Activated CD4-positive, alpha-beta T cell treated with anti-CD3 and anti-CD28 coated beads for 24 hours (primary cell): Measurements from ENCODE around the gene KCNMB2.
"Not testable (repeated sequence)": the region's sequence is repeated elsewhere in the genome, so short reads cannot be mapped to it uniquely, and the experiment has no call there.

Source experiments
- DNase-seq, 2 donors: peaks; one replicate each; pipeline ENCODE4 v3.0.0-alpha.2; 2020; ENCODE audit warnings: low read depth in 2 of 2

Gene KCNMB2

DNA sequence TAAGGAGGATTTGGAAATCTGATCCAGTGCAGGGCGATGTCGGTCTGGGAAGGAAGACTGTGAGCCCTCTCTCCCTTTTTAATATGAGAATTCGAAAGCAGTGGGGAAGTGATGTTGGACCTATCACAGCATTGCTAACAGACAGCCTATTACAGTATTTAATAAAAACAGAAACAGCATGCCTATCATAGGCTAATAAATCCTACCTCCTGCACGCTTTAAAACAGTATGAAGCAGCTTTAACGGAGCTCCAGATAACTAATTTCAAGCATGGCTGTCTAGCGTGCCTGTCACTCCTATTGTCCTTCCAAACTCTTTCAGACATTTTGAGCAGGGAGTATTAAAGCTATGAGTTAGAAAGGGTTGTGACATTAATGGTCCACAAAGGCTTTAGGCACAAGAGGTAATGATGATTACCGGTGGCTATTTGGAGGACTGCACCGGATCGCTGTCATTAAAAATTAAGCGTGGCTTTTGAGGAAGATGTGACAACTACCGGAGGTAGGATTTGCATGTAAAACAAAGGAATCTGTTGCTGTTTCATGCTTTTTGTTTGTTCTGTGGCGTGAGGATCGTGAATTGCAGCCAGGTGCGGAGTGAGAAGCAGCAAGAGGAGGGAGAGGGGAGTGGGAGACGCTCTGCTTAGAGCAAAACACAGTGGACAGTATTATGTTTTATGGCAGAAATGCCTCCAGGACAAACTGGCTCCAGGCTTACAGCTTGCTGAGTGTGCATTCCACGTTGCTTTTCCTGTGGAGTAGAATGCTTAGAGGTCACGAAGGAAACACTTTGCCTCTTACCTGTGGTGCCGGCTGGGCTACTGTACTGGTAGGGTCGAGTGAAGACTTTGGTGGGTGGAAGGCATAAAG lies at the start of gene KCNMB2:
Gene KCNMB2, plus strand, starts transcription at position 226 of the 869 bp plus-strand sequence.
- no peak for DNase-seq

DNA sequence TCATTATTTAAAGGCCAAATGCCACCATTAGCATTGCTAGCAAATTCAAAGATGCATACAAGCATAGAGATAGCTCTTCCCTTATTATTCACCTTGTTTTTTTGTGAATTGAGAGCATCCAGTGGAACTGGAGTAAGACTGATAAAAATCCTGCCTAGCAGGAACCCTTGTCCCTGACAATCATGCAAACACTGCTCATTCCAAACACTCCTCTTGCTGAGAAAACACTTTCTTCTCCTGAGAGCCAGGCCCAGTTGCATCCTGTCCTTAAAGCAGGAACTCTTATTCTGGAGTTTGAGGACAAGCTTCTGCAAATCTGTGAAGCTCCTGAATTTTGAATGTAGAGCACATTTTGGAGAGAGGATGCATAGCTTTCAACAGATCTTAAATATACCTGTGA lies 49.3 kb upstream of the KCNMB2 start:
- no peak for DNase-seq

DNA sequence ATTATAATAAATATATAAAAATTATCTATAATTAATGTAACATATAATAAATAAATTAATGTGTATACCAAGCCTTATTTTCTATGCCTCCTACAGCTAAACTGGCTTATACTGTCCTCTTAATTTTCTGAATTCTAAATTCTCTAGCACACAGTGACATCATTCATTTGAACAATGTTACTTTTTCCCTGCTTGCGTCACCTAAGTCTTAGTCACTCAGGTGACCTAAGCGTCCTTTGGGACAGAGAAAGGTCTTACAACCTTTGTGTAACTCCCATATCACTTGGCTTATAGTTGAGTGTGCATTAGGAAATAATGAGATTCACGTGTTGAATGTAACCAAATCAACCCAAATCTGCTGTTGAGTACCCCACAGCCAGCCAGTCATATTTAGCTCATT lies 48.5 kb upstream of the KCNMB2 start:
- no peak for DNase-seq

DNA sequence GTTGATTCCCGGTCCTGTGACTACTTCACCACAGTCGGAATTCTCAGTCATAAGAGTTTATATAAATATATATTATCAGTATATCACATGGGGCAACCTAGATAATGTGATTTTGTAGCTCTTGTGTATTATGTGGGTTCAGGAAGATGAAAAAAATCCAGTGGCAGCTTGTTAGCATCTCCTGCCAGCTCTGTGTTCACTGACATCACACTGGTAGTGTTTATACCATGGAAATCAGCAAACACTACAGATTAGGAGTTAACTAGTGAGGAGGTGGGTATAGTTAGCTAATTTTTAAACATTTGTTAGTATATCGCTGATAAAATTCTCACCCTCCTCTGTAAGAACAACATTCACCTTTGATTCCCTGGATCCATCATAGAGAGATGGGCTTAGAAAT lies 44.5 kb upstream of the KCNMB2 start:
- no peak for DNase-seq

DNA sequence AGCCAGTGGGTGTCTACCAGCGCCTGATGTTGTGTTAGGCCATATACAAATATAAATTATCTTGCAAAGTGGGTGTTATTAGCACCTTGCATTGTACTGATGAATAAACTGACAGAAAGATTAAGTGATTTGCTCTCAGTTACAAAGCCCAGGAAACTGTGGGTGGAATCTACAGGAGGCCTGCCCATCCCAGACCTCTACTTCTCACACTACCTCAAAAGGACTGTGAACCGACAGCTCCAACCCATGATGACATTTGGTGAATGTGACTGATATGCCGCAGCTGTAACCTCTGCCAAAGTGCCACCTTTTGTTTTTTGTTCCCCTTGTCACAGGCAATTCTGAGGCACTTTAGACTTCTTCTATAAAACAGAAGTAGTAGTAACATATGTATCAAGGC lies 43.7 kb upstream of the KCNMB2 start:
- DNase-seq: no peak

DNA sequence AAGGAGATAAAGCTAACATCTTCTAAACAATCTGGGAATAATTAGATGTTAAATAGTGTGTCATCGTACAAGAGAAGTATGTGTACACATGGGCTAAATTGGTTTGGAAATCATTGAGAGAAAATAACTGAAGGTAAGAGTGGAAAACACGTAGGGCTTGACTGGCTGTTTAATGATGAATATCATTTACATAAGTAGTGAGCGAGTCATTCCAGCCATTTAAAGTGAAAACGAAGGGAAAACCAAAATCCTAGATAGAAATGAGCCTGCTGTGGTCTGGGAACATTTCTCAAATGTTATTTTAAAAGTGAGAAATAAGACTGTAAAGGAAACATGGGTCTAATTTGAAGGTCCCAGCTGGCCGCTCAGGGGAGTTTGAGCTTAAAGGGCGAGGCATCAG lies 41.9 kb upstream of the KCNMB2 start:
- DNase-seq: no peak

DNA sequence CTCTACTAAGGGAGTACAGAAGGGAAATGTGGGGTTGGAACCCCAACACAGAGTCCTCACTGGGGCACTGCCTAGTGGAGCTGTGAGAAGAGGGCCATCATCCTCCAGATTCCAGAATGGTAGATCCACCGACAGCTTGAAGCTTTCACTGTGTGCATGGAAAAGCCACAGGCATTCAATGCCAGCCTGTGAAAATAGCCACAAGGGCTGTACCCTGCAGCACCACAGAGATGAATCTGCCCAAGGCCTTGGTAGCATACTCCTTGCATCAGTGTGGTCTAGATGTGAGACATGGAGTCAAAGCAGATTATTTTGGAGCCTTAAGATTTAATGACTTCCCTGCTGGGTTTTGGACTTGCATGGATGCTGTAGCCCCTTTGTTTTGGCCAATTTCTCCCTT lies 39.3 kb upstream of the KCNMB2 start:
- DNase-seq: no peak

DNA sequence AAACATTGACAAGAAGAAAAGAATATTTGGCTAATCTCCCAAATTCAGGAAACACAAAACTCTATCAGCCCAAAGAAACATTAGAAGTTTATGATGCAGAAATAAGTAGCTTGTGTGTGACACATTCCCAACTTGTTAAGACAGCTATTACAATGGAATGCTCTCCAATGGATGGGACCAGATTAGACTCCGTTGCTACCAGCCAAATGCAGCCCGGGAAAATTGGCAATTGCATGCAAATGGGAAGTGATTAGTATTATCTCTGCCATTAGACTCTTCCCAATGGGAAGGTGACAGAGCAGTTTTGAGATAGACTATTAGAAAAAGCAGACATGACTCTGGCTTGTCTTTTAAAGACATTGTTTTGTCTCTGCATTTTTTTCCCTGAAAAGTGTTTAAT lies 37.4 kb upstream of the KCNMB2 start:
- DNase-seq: no peak

DNA sequence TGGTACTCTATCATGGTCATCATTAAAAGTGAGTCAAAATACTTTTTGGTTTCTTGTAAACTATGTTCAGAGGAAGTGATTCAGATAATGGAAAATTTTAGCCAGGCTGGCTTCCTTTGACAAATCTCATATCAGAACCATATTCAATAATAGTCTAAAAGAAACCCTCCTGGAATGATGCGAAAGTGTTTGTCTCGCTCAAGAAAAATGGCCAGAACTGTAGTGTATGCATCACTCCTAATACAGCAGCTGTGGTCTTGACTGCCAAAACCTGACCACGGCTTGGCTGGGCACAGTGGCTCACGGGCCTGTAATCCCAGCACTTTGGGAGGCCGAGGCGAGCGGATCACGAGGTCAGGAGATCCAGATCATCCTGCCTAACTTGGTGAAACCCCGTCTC lies 35.6 kb upstream of the KCNMB2 start:
- no peak for DNase-seq

DNA sequence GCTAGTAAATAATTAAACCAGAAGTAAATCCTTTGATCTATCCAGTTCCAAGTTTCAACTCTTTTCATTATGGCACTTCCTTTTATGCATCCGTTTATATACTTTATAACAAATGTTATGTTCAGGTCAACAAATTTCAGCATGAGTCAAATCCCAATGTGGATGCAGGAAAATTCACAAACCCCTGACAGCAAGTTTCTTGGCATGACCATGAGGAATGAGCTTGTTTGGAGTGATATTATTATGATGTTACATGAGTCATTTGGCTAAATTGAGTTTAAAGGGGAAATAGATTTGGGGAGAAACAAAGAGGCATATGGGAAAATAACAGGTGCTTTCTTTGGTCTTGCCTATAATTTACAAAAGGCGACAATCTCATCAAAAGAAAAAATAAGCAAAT lies 32.1 kb upstream of the KCNMB2 start:
- DNase-seq: no peak

DNA sequence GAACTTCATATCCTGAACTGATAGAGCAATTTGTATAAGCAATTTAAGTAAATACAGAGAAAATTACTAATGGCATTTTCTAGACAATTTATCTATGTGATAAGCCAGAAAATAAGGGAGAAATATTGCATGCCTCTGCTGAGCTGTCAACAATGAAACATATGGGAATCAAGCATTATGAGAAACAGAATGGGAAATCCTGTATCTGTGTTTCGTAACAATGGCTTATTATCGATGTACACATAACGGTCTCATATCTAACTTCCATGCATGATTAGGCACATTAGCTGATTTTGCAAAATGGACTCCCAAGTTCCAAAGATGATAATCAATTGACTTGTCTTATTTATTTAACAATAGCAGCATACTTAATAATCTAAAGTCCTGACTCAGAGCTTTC lies 30.4 kb upstream of the KCNMB2 start:
- DNase-seq: no peak

DNA sequence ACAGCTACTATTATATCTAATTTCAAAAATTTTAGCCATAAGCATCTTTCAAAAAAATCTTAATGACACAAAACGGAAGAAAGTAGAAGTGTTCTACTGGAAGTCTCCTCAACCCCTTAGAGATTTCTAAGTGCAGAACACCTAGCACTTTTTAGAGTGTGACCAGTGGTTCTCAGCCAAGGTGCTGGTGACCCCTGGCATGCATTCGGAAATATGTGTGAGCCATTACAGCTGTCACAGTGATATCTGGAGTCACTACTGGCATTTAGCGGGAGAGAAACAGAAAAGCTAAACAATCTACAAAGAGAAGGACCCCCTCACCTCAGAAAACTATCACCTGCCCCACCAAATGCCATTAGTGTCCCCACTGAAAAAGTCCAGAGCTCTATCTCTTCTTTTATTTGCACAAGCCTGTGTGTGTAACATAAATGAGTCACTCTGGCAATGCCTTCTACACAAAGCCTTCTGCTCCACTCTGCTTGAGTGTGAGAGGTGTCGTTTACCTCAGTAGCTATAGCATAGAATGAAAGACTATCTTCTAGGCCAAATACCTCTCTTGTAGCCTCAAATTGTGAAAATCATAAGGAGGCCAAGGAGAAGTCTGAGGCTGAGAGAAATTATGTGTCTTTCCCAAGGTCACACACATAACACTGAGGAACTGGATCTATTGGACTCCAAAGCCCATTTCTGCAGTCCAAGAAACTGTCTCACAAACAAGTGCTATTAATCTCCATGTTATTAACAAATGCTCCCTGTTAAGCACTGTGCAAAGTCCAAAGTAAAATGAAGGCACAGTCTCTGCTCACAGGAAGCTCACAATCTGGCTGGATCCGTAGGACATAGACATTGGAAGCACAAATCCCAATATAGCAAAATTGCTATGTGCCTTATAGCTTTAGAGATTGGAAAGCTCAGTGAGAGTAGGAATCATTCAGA lies 28.5 kb upstream of the KCNMB2 start:
- DNase-seq: no peak

DNA sequence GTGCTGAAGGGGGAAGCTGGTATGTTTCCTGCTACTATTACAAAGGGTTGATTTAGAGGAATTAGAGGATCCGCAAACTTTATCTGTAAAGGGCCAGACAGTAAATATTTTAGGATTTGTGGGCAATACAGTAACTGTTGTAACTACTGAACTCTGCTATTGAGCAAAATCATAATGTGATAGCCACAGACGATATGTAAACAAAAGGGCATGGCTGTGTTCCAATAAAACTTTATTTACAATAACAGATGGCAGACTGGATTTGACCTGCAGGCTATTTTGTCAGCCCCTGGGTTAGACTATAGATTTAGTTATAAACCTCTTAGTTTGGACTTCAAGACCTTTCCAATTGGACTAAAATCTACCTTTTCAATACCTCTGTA lies 27.8 kb upstream of the KCNMB2 start:
- no peak for DNase-seq

DNA sequence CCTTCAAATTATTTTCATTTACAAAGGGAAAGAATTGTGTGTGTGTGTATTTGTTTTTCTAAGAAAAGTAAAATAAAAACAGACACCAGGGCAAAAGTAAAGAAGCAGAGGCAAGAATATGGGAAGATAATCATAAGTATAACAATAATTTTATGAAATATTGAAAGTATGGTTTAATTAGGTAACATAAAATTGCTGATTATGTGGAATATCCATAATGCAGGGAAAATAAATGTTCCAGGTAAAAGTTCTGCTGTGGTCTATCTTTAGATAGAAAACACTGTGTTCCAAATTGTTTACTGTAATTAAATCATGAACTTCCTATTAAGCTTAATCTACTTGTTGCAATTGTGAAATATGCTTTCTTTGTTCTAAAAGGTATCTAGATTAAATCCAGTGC lies 25.7 kb upstream of the KCNMB2 start:
- no peak for DNase-seq

DNA sequence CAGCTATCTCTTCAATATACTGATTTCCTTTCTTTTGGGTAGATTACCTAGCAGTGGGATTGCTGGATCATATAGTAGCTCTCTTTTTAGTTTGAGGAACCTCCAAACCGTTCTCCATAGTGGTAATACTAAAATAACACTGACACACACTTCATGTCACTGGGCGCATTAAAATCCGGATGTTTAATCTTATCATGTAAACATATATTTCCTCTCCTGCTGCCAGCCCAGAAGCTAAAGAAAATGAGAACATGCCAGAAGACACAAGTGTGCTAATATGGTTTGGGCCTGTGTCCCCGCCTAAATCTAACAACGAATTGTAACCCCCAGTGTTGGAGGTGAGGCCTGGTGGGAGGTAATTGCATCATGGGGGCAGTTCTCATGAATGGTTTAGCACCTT lies 23.6 kb upstream of the KCNMB2 start:
- DNase-seq: no peak

DNA sequence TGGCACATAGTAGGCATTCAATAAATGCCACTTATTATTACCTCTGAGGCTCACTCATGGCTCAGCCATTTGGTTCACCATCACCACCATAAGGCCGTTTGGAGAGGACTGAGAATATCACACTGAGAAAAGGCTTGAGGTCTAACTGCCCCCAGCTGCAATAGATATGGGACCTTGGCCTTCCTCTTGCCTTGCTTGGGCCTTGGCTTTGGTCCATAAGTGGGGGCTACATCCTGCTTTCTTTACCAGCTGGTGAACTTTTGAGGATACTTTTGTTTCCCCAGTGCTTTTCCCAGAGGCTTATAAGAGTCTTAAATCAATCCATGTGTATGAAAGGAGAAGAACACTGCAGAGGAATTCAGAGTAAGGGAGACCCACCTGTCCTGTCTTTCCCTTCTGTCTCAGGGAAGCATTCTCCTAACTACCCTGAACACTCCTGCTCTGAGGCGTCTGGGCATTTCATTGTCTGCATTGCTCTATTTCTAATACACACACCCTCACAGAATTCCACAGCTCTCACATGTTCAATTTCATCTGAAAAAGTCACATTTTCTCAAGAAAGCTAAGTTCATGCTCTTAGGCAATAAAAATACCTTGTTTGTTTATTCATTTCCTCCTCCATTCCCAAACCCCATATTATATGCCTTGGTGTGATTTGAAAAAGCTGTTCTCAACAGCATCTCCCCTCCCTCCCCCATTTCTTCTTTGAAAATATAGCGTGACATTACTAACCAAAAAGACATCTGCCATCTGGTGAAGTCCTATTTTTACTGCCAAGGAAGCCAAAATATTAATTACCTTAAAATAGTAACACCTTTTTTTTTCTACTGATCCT lies 22.5 kb upstream of the KCNMB2 start:
- no peak for DNase-seq

DNA sequence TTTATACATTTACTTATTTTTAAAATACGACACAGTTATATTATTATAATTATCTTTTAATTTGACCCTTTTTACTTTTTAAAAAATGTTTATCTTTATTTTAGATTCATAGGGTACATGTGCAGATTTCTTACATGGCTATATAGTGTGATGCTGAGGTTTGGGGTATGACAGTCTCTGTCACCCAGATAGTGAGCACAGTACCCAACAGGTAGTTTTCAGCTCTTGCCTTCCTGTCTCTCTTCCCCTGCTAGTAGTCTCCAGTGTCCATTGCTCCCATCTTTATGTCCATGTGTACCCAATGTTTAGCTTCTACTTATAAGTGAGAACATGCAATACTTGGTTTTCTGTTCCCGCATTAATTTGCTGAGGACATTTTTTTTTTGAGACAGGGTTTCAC lies 21.8 kb upstream of the KCNMB2 start:
- DNase-seq: no peak

DNA sequence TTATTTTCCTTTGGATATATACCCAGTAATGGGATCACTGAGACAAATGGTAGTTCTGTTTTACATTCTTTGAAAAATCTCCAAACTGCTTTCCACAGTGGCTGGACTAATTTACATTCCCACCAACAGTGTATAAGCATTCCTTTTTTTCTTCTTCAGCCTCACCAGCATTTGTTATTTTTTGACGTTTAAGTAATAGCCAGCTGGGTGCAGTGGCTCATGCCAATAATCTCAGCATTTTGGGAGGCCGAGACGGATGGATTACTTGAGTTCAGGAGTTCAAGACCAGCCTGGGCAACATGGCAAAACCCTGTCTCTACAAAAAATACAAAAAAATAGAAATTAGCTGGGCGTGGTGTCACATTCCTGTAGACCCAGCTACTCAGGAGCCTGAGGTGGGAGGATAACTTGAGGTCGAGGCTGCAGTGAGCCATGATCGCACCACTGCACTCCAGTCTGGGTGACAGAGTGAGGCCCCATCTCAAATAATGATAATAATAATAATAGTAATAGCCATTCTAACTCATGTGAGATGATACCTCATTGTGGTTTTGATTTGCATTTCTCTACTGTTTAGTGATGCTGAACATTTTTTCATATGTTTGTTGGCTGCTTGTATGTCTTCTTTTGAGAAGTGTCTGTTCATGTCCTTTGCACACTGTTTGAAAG lies 21.0 kb upstream of the KCNMB2 start:
- not testable (repeated sequence) for DNase-seq

DNA sequence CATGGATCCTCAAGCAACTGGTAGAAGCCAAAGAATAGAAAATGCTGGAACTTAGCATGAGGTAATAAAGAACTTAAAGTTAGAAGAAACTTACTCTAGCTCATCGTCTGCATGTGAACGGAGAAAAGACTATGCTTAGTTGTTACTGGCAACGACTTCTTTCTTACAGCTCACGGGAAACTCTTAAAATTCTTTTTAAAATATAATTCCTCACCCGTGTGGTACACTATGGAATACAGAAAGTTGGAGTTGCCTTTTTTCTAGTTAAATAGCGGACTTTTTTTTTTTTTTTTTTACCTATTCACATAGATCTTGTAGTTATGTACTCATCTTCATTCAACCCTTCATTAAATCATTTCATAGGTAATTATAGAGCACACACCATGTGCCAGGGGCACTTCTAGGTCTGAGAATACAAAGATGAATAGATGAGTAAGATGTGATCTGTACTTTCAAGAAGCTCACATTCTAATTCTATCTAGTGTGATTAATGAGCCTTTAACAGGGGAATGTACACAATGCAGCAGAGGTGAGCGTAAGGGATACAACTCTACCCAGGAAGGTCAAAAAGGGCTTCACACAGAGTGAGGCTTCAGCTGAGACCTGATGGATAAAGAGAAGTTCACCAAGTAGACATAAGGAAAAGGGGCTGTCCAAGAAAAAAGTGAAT lies 18.4 kb upstream of the KCNMB2 start:
- no peak for DNase-seq

DNA sequence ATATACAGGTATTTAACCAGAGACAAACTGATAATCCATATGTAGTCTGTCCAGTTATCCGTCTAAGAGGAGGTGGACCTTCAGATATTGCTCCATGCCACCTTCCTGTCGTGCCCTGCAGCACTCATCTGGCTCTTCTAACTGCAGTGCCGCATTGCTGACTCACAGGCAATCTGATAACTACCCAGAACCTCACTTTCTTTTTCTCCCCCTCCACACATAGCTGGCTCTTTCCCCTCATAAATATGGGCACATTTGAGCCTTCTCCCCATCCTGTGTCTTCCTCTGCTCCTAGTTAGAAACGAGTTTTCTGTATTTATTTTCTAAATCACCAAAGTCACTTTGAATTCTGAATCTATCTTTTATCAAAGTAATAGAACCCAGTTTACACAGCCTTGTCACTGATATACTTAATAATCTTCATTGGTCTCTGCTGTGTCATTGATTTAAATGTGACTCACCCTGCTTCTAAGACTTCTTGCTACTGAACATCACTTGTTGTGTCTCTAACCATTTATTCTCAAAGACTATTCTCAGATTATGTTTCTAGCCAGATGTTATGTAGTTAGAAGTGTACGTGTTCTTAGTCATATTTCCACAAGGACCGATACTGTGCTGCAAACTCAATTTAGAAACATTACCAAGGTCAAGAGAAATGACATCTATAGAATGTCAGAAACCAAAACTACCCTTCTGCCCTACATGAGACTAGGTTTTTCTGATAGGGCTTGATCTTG lies 17.4 kb upstream of the KCNMB2 start:
- no peak for DNase-seq
